HCT116 (cell line): Measurements from ENCODE around the gene TMEM204. TPM values are rescaled to one million over a fixed set of nuclear protein-coding genes. Genes with fewer than 3 reads are reported as not detected.

ENCODE experiments used
- ATAC-seq: fragments of 200-7000 bp; cut with Tn5 transposase; 2 replicates; pipeline ENCODE4 v1.9.1; 2020; ENCODE audit warnings: mild to moderate bottlenecking, moderate library complexity
- BruUV-seq: library from RNA; stranded (reverse); fragments of 400-500 nt; replicated peaks from 2 replicates; lab custom pipeline; 2021; lab: Mats Ljungman, UMichigan
- CTCF ChIA-PET: fragments of 300-600 bp; sonication (Branson Sonifier 250); formaldehyde crosslinking; loops from one replicate; lab custom pipeline; 2021; ENCODE audit warnings: antibody characterized with exemption; lab: Charles Lee
- POLR2A ChIA-PET: fragments of 300-600, 350-600 bp; sonication (Branson Sonifier 250); formaldehyde crosslinking; loops from one replicate; lab custom pipeline; 2021; ENCODE audit warnings: antibody characterized with exemption; lab: Charles Lee
- RAD21 ChIA-PET, 2 experiments: fragments of 300-600 bp; sonication (Branson Sonifier 250); formaldehyde crosslinking; loops; one replicate each; lab custom pipeline; 2023; ENCODE audit warnings: low total read pairs in 2 of 2; ENCODE audit not compliant: uncharacterized antibody in 2 of 2, unreplicated experiment in 2 of 2, low non-redundant PET in 1 of 2; lab: Charles Lee
- DNase-seq: peaks from one replicate; pipeline ENCODE4 v3.0.0-alpha.2; 2010; ENCODE audit warnings: low read depth, low spot score
- H2AFZ ChIP-seq: fragments of 200-600 bp; shearing (Covaris generic), sonication (generic); 2 replicates; pipeline ENCODE4 v1.6.1; 2017; ENCODE audit warnings: low read depth, mixed run types, mixed read lengths, antibody characterized with exemption, low read length; ENCODE audit not compliant: poor library complexity, severe bottlenecking
- H3K27ac ChIP-seq: 2 replicates; pipeline ENCODE4 v1.5.1; 2012; ENCODE audit warnings: low read depth, low read length
- H3K27me3 ChIP-seq: fragments of 200-600 bp; sonication (generic); 2 replicates; pipeline ENCODE4 v1.6.1; 2016; ENCODE audit warnings: mixed run types, low read length, mixed read lengths; ENCODE audit not compliant: insufficient read depth
- H3K36me3 ChIP-seq, 2 experiments: fragments of 200-500 bp in 1 of 2; fragments of 200-600 bp in 1 of 2; sonication (Bioruptor generic) in 1 of 2; sonication (generic) in 1 of 2; 2 replicates each; pipeline versions ENCODE4 v1.5.1 to v1.6.1; 2014 to 2016; ENCODE audit warnings: low read length in 2 of 2, inconsistent platforms in 1 of 2, mixed read lengths in 1 of 2, mixed run types in 1 of 2; ENCODE audit not compliant: insufficient read depth in 2 of 2, control insufficient read depth in 1 of 2
- H3K4me1 ChIP-seq, 2 experiments: fragments of 200-600 bp in 1 of 2; sonication (generic) in 1 of 2; 2 replicates each; pipeline versions ENCODE4 v1.5.1 to v1.6.1; 2012 to 2017; ENCODE audit warnings: low read length in 2 of 2, inconsistent platforms in 1 of 2, mild to moderate bottlenecking in 1 of 2, mixed read lengths in 1 of 2, mixed run types in 1 of 2, moderate library complexity in 1 of 2; ENCODE audit not compliant: insufficient read depth in 2 of 2, control insufficient read depth in 1 of 2
- H3K4me2 ChIP-seq: fragments of 200-600 bp; sonication (generic); 2 replicates; pipeline ENCODE4 v1.6.1; 2017; ENCODE audit warnings: mixed run types, low read length, mixed read lengths
- H3K4me3 ChIP-seq, 2 experiments: fragments of 200-600 bp in 1 of 2; sonication (generic) in 1 of 2; replicated peaks in 1 of 2; 2 replicates each; pipeline ENCODE4 v1.5.1; 2011 to 2016; ENCODE audit warnings: low read length in 2 of 2, control low read depth in 1 of 2, low read depth in 1 of 2, mild to moderate bottlenecking in 1 of 2, mixed read lengths in 1 of 2, mixed run types in 1 of 2
- H3K79me2 ChIP-seq: fragments of 200-600 bp; sonication (generic); 2 replicates; pipeline ENCODE4 v1.6.1; 2017; ENCODE audit warnings: mild to moderate bottlenecking, mixed run types, low read length, moderate library complexity, mixed read lengths; ENCODE audit not compliant: insufficient read depth
- H3K9ac ChIP-seq: fragments of 200-600 bp; sonication (generic); 2 replicates; pipeline ENCODE4 v1.6.1; 2016; ENCODE audit warnings: low read length, mixed read lengths
- H3K9me2 ChIP-seq: fragments of 200-600 bp; sonication (generic), shearing (Covaris generic); 2 replicates; pipeline ENCODE4 v1.6.1; 2017; ENCODE audit warnings: mixed run types, mild to moderate bottlenecking, moderate library complexity; ENCODE audit not compliant: insufficient read depth
- H3K9me3 ChIP-seq, 2 experiments: fragments of 200-500 bp in 1 of 2; fragments of 200-600 bp in 1 of 2; sonication (Bioruptor generic) in 1 of 2; sonication (generic) in 1 of 2; 2 replicates each; pipeline ENCODE4 v1.6.1; 2014 to 2017; ENCODE audit warnings: low read length in 2 of 2, mixed read lengths in 2 of 2, inconsistent platforms in 1 of 2, low read depth in 1 of 2, mild to moderate bottlenecking in 1 of 2, mixed run types in 1 of 2, moderate library complexity in 1 of 2; ENCODE audit not compliant: control insufficient read depth in 1 of 2, insufficient read depth in 1 of 2
- H4K20me1 ChIP-seq: fragments of 200-600 bp; sonication (generic), shearing (Covaris generic); 2 replicates; pipeline ENCODE4 v1.6.1; 2017; ENCODE audit warnings: mixed run types, mild to moderate bottlenecking, moderate library complexity; ENCODE audit not compliant: insufficient read depth
- MAX ChIP-seq: IDR thresholded peaks from 2 replicates; pipeline ENCODE4 v1.6.1; 2012
- RAD21 ChIP-seq: IDR thresholded peaks from 2 replicates; pipeline ENCODE4 v1.6.1; 2012; ENCODE audit warnings: low read depth, mild to moderate bottlenecking
- REST ChIP-seq: IDR thresholded peaks from 2 replicates; pipeline ENCODE4 v1.6.1; 2012; ENCODE audit warnings: low read depth
- SIN3A ChIP-seq: IDR thresholded peaks from 2 replicates; pipeline ENCODE4 v1.6.1; 2012; ENCODE audit warnings: low read depth
- intact Hi-C: fragments of 100-400 bp; cut with micrococcal nuclease; formaldehyde crosslinking; loops from 2 replicates; pipeline ENCODE4 v1.10.0; 2022
- total RNA-seq: library from RNA; stranded (reverse); gene quantifications from one replicate; pipeline ENCODE4 v1.2.1, GENCODE V29; 2021; ENCODE audit not compliant: unreplicated experiment

The TMEM204 gene
- total RNA-seq, 1 experiment from 2014 or later, result 0.22 TPM

GRCh38 chr16:1543085-1543896 lies 9.8 kb downstream of the TMEM204 start:
- Histone ChIP-seq H3K9me2 (no peaks in the 10 kb centered on the region), H3K27me3 (no peaks in the 10 kb centered on the region), H3K4me2 (peak overlapping the region; percentile 73), H2AFZ (peak overlapping the region; percentile 74), H3K9ac (peak overlapping the region; percentile 49), H3K4me3 (peak overlapping the region in 1 of 2 experiments; percentile 36; a peak in 2 of 4 replicates), H3K9me3 (no peaks in the 10 kb centered on the region), H3K27ac (peak overlapping the region; percentile 59), H3K4me1 (peaks cover 19 to 25% of the 10 kb centered on the region in 2 experiments), H3K36me3 (no peaks in the 10 kb centered on the region), H3K79me2 (no peaks in the 10 kb centered on the region), H4K20me1 (no peaks in the 10 kb centered on the region)
- DNase-seq (peak; percentile 31), ATAC-seq (peak; percentile 89)
- intact Hi-C loops, result no loop called here
- ChIA-PET POLR2A (no interaction called here), RAD21 (no interaction called here), CTCF (no interaction called here)
- BruUV-seq, result no TSS peak
- TF ChIP-seq SIN3A (no peak), MAX (peak; percentile 53; the same call in 1 of the 2 replicates), RAD21 (peak; percentile 32), REST (no peak)
